ENCODE measurements around the gene PDK3. TPM values are rescaled to one million over a fixed set of nuclear protein-coding genes. Genes with fewer than 3 reads are reported as not detected.
A peak's percentile ranks its signal among the peaks of the same experiment; 100 is the strongest.

The PDK3 gene
- total and polyA plus RNA-seq, 12 donors = 2.1 to 21.4 (median 8.7) TPM

DNA sequence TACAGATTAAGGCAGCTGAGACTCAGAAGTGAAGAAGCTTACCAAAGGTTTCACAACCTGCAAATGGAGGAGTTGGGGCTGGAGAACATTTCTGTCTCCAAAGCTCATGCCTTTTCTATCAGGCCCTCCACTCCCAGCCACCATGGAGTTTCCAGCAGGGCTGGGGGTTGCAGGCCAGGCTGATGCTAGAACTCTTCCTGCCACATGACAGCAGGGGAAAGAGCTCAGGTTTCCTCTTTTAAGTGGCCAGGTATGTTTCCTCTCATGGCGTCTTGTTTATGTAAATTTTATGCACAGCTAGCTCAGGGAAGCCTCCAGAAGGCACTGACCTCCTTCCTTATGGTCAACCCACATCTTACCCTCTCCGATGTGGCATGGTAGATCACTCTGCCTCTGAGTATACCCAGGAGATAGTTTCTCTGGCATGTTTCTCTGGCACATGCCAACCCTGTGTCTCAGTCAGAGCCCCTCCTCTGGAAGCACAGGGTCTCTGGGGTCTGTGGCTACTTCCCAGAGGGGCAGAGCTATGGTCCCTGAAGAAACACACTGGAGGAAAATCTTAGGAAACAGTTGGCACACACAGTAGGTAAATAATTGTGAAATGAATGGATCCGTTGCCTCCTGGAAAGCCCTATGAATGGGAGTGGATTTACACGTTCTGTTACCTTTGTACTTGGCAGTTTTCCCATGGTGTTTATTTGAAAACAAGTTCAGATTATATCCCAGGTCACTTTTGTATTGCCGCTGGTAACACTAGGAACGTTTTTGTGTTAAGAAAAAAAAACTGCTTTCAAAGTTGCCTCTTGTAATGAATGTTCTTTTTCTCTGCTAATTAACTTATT lies 28.9 kb downstream of the PDK3 start:
- DNase-seq = no peak
- 43 to 57% (median 51%) methylated on average over 2 to 6 of the region's 6 CpGs for WGBS, 4 donors
- TF ChIP-seq CTCF (IDR thresholded peaks at IDR 0.05) (no peak), POLR2A (IDR thresholded peaks at IDR 0.05) (no peak)
- Histone ChIP-seq H3K4me3 (no peak overlapping the region), H3K4me1 (replicated peaks in 1 of 2) (peaks cover 0 to 6% of the 10 kb centered on the region in 2 donors), H3K36me3 (replicated peaks in 1 of 2) (no peaks in the 10 kb centered on the region), H3K27me3 (peaks cover 4% of the 10 kb centered on the region), H3K9me3 (replicated peaks in 1 of 3) (no peaks in the 10 kb centered on the region), H3K27ac (no peak overlapping the region)
- intact Hi-C loops (cut with DNase I) = loop anchor here in 1 of 2 donors (5.0 kb wide), 1 partner anchor 92 kb away; no protein-coding TSS in a partner anchor

DNA sequence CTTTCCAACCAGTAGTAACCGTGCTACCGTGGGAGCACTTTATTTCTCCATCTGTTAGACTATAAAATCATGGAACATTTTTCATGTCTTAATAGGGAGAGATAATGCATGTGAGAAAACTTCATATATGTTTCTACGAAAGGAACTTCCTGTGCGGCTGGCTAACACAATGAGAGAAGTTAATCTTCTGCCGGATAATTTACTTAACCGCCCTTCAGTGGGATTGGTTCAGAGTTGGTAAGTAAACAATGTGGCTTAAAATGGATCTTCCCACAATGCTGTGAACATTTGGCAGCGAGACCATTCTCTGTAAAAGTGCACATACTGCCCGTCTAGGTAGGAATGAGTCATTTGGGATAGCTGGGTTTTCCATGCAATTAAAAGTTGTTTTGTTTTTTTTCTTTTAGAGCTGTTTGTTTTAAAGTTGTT lies 29.6 kb downstream of the PDK3 start:
- Histone ChIP-seq H3K27ac (no peak overlapping the region), H3K9me3 (replicated peaks in 1 of 3) (no peaks in the 10 kb centered on the region), H3K4me1 (replicated peaks in 1 of 2) (peaks cover 0 to 6% of the 10 kb centered on the region in 2 donors), H3K36me3 (replicated peaks in 1 of 2) (no peaks in the 10 kb centered on the region), H3K4me3 (no peak overlapping the region), H3K27me3 (peaks cover 4% of the 10 kb centered on the region)
- DNase-seq = peak in 1 of 7 donors; percentile 8
- WGBS, 4 donors = 32 to 50% (median 39%) methylated on average over 6 to 8 of the region's 8 CpGs
- TF ChIP-seq CTCF (IDR thresholded peaks at IDR 0.05) = no peak
- TF ChIP-seq POLR2A (IDR thresholded peaks at IDR 0.05) = no peak
- intact Hi-C loops (cut with DNase I) = loop anchor here (5.0 kb wide), 2 partner anchors 92 to 97 kb away; no protein-coding TSS in a partner anchor

DNA sequence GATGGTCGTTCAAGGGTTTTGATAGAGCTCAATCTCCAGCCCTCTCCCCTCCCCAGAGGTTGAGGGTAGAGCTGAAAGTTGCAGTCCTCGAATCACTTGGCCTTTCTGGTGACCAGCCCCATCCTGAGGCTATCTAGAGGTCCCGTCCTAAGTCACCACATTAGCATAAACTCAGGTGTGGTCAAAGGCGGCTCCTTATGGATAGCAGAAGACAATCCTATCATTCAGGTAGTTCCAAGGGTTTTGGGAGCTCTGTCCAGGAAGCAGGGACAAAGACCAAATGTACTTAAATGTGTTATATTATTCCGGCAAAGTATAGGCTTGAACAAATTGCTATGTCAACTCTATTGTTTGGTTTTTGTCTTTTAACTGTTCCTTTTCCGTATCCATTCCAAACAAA lies 30.6 kb downstream of the PDK3 start:
- H3K9me3 ChIP-seq (replicated peaks in 1 of 3) = no peaks in the 10 kb centered on the region
- H3K4me3 ChIP-seq = no peak overlapping the region
- WGBS, 4 donors = 77 to 96% (median 84%) methylated on average over 3 to 6 of the region's 6 CpGs
- TF ChIP-seq CTCF (IDR thresholded peaks at IDR 0.05) (no peak), POLR2A (IDR thresholded peaks at IDR 0.05) (no peak)
- no peak for DNase-seq
- peaks cover 4% of the 10 kb centered on the region for H3K27me3 ChIP-seq
- intact Hi-C loops (cut with DNase I) = loop anchor here in 1 of 2 donors (5.0 kb wide), 1 partner anchor 98 kb away; no protein-coding TSS in a partner anchor
- no peak overlapping the region for H3K27ac ChIP-seq
- H3K4me1 ChIP-seq (replicated peaks in 1 of 2) = peaks cover 0 to 6% of the 10 kb centered on the region in 2 donors
- H3K36me3 ChIP-seq (replicated peaks in 1 of 2) = no peaks in the 10 kb centered on the region

- Histone ChIP-seq H3K36me3 (replicated peaks in 1 of 2) (no peaks in the 10 kb centered on the region), H3K27ac (no peak overlapping the region), H3K4me3 (no peak overlapping the region), H3K9me3 (replicated peaks in 1 of 3) (no peaks in the 10 kb centered on the region), H3K4me1 (replicated peaks in 1 of 2) (peaks cover 0 to 6% of the 10 kb centered on the region in 2 donors), H3K27me3 (peaks cover 4% of the 10 kb centered on the region)
- TF ChIP-seq POLR2A (IDR thresholded peaks at IDR 0.05) = no peak
- peak in 1 of 6 experiments; percentile 7 for TF ChIP-seq CTCF (IDR thresholded peaks at IDR 0.05)
- intact Hi-C loops (cut with DNase I) = loop anchor here in 1 of 2 donors (5.0 kb wide), 1 partner anchor 101 kb away; no protein-coding TSS in a partner anchor
- DNase-seq = peak in 2 of 7 donors; percentile 5 to 50
- WGBS, 4 donors = 71 to 78% (median 74%) methylated on average over 5 of the region's 5 CpGs
Measured at GRCh38 chrX:24498181-24498580, 33.1 kb downstream of the PDK3 start.
